B cell (primary cell): ENCODE data around the gene SLC44A4. TPM values are rescaled to one million over a fixed set of nuclear protein-coding genes. Genes with fewer than 3 reads are reported as not detected.

Experiments used
- ATAC-seq: fragments of 200-7000 bp; cut with Tn5 transposase; one replicate; pipeline ENCODE4 v1.10.0; 2021; ENCODE audit warnings: low read depth, mild to moderate bottlenecking, moderate number of reproducible peaks, moderate library complexity
- CTCF ChIA-PET: fragments of 350-600 bp; sonication (Branson Sonifier 250); formaldehyde crosslinking; loops from one replicate; lab custom pipeline; 2021; ENCODE audit warnings: antibody characterized with exemption, inconsistent platforms; lab: Charles Lee
- POLR2A ChIA-PET: fragments of 350-600 bp; sonication (Branson Sonifier 250); formaldehyde crosslinking; loops from one replicate; lab custom pipeline; 2021; ENCODE audit warnings: antibody characterized with exemption; lab: Charles Lee
- DNase-seq: peaks from one replicate; pipeline ENCODE4 v3.0.0; 2013
- H2AFZ ChIP-seq: 2 replicates; pipeline ENCODE4 v1.6.1; 2012; ENCODE audit warnings: mild to moderate bottlenecking, low read depth, low read length; ENCODE audit not compliant: insufficient read depth, poor library complexity, severe bottlenecking
- H3K27ac ChIP-seq, 2 donors: 1 replicate in 1 of 2; 2 replicates in 1 of 2; pipeline ENCODE4 v1.5.1; 2012 to 2013; ENCODE audit warnings: low read length in 2 of 2, mild to moderate bottlenecking in 2 of 2, moderate library complexity in 1 of 2
- H3K27me3 ChIP-seq, 4 experiments: fragments of 200-600 bp in 1 of 4; sonication (generic) in 1 of 4; replicated peaks in 1 of 4; 1 replicate in 2 of 4; 2 replicates in 2 of 4; pipeline versions ENCODE4 v1.6.1 to v1.7.0; 2013 to 2016; ENCODE audit warnings: low read length in 3 of 4, mild to moderate bottlenecking in 2 of 4, mixed read lengths in 1 of 4, moderate library complexity in 1 of 4; ENCODE audit not compliant: insufficient read depth in 4 of 4, control insufficient read depth in 3 of 4; ENCODE audit errors: control extremely low read depth in 1 of 4
- H3K36me3 ChIP-seq, 2 experiments: replicated peaks in 1 of 2; 1 replicate in 1 of 2; 2 replicates in 1 of 2; pipeline versions ENCODE4 v1.6.1 to v1.7.1; 2013; ENCODE audit warnings: low read length in 1 of 2; ENCODE audit not compliant: insufficient read depth in 2 of 2, control insufficient read depth in 1 of 2; ENCODE audit errors: control extremely low read depth in 1 of 2, extremely low read depth in 1 of 2
- H3K4me1 ChIP-seq, 2 donors: fragments of 200-600 bp in 1 of 2; sonication (generic) in 1 of 2; 1 replicate in 1 of 2; 2 replicates in 1 of 2; pipeline versions ENCODE4 v1.5.1 to v1.6.1; 2013 to 2017; ENCODE audit warnings: low read length in 2 of 2; ENCODE audit not compliant: control insufficient read depth in 2 of 2, insufficient read depth in 2 of 2
- H3K4me2 ChIP-seq: replicated peaks from 2 replicates; pipeline ENCODE3; 2012; ENCODE audit warnings: mild to moderate bottlenecking, low read depth, low read length; ENCODE audit not compliant: poor library complexity, severe bottlenecking
- H3K4me3 ChIP-seq, 5 experiments: fragments of 200-600 bp in 1 of 5; sonication (generic) in 1 of 5; 1 replicate in 3 of 5; 2 replicates in 2 of 5; pipeline versions ENCODE4 v1.5.1 to v1.7.0; 2011 to 2016; ENCODE audit warnings: low read length in 4 of 5, mild to moderate bottlenecking in 4 of 5, low read depth in 2 of 5, control low read depth in 1 of 5, moderate library complexity in 1 of 5; ENCODE audit not compliant: insufficient read depth in 1 of 5; ENCODE audit errors: control extremely low read depth in 1 of 5, extremely low read depth in 1 of 5
- H3K79me2 ChIP-seq: fragments of 200-600 bp; sonication (generic); one replicate; pipeline ENCODE4 v1.6.0; 2016; ENCODE audit warnings: low read length; ENCODE audit not compliant: control insufficient read depth, insufficient read depth
- H3K9ac ChIP-seq: fragments of 200-600 bp; sonication (generic); 2 replicates; pipeline ENCODE4 v1.6.1; 2017; ENCODE audit warnings: mild to moderate bottlenecking, low read length, moderate library complexity
- H3K9me3 ChIP-seq, 3 donors: one replicate each; pipeline versions ENCODE4 v1.6.1 to v1.7.1; 2013; ENCODE audit warnings: low read length in 2 of 3; ENCODE audit not compliant: control insufficient read depth in 2 of 3, insufficient read depth in 1 of 3; ENCODE audit errors: control extremely low read depth in 1 of 3
- H4K20me1 ChIP-seq: 2 replicates; pipeline ENCODE4 v1.6.0; 2012; ENCODE audit warnings: mild to moderate bottlenecking, low read length; ENCODE audit not compliant: insufficient read depth, control insufficient read depth, poor library complexity, severe bottlenecking
- H3K27ac Mint-ChIP-seq: one replicate; pipeline ENCODE4 v1.8.0; 2021; ENCODE audit warnings: mixed read lengths
- H3K27me3 Mint-ChIP-seq: one replicate; pipeline ENCODE4 v1.8.0; 2021; ENCODE audit warnings: mixed read lengths
- H3K4me1 Mint-ChIP-seq: one replicate; pipeline ENCODE4 v1.8.0; 2021; ENCODE audit warnings: mixed read lengths
- H3K4me3 Mint-ChIP-seq: one replicate; pipeline ENCODE4 v1.8.0; 2021; ENCODE audit warnings: mixed read lengths
- H3K9me3 Mint-ChIP-seq: one replicate; pipeline ENCODE4 v1.8.0; 2022; ENCODE audit warnings: mixed read lengths; ENCODE audit not compliant: insufficient read depth
- EZH2 ChIP-seq: IDR thresholded peaks from 2 replicates; pipeline ENCODE4 v1.6.1; 2012; ENCODE audit warnings: borderline replicate concordance, low read depth, mild to moderate bottlenecking, moderate library complexity, low read length; ENCODE audit not compliant: insufficient read depth, poor library complexity, severe bottlenecking
- WGBS: methylation state at CpG from one replicate; pipeline ENCODE4 v1.1.5; 2013; ENCODE audit warnings: missing lambda C conversion rate; ENCODE audit not compliant: insufficient coverage; 5-methylcytosine and 5-hydroxymethylcytosine counted together
- intact Hi-C: fragments of 100-400 bp; cut with micrococcal nuclease; formaldehyde crosslinking; loops from one replicate; pipeline ENCODE4 v1.10.0; 2022
- polyA plus RNA-seq: library from polyadenylated mRNA; depleted of rRNA; stranded (reverse); fragments of >200 nt; gene quantifications from 2 replicates; pipeline ENCODE4 v1.2.3, GENCODE V29; 2012
- total RNA-seq, 2 donors: library from RNA; stranded (reverse); fragments of 120-200 nt in 1 of 2; gene quantifications; 1 replicate in 1 of 2; 2 replicates in 1 of 2; pipeline versions ENCODE4 v1.2.3 to v1.2.4, GENCODE V29; 2013 to 2022
- TF ChIP-seq, protein P1 (sequence below): fragments of 200-600 bp; IDR thresholded peaks from one replicate; pipeline ENCODE4 v1.8.0; 2022; ENCODE audit warnings: antibody characterized with exemption, mild to moderate bottlenecking

The SLC44A4 gene
- total and polyA plus RNA-seq, 2 donors (not counting 1 experiment from before 2014, with no cell fraction given): not detected

DNA sequence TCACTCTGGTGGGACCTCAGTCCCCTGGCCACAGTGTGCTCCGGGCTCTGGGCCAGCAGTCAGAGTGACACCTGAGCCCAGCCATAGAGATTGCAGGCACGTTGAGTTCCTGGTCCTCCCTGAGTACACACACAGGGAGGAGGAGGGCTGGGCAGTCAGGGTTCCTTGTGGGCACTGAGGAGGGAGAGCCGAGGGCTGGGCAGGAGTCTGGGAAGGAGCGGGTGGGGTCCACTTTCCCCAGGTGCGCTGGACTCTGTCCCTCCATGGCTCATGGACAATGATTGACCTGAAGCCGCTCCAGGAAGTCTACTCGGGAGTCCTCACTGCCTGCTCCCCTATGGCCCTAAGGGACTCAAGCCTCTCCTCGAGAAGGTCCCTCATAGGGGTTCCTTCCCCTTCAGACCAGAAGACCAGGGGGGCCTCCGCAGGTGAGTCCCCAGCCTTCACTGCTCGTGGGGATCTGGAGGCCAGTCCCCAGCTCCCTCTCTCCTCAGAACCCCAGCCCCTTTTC is 1.1 kb downstream of the SLC44A4 start:
- Histone ChIP-seq H3K4me3 (no peak overlapping the region), H3K4me1 (no peaks in the 10 kb centered on the region), H3K36me3 (peaks cover 0 to 28% of the 10 kb centered on the region in 2 experiments), H2AFZ (no peak overlapping the region), H3K79me2 (no peaks in the 10 kb centered on the region), H3K4me2 (no peak overlapping the region), H3K9me3 (no peaks in the 10 kb centered on the region), H4K20me1 (no peaks in the 10 kb centered on the region), H3K27me3 (no peaks in the 10 kb centered on the region), H3K9ac (no peak overlapping the region), H3K27ac (no peak overlapping the region)
- no peaks in the 10 kb centered on the region for H3K9me3 Mint-ChIP-seq
- TF ChIP-seq, protein P1, sequence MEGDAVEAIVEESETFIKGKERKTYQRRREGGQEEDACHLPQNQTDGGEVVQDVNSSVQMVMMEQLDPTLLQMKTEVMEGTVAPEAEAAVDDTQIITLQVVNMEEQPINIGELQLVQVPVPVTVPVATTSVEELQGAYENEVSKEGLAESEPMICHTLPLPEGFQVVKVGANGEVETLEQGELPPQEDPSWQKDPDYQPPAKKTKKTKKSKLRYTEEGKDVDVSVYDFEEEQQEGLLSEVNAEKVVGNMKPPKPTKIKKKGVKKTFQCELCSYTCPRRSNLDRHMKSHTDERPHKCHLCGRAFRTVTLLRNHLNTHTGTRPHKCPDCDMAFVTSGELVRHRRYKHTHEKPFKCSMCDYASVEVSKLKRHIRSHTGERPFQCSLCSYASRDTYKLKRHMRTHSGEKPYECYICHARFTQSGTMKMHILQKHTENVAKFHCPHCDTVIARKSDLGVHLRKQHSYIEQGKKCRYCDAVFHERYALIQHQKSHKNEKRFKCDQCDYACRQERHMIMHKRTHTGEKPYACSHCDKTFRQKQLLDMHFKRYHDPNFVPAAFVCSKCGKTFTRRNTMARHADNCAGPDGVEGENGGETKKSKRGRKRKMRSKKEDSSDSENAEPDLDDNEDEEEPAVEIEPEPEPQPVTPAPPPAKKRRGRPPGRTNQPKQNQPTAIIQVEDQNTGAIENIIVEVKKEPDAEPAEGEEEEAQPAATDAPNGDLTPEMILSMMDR: no peak
- no peak for TF ChIP-seq EZH2
- ChIA-PET POLR2A (no interaction called here), CTCF (interaction anchor here (0.9 to 1.7 kb wide), 2 partner anchors 14 to 44 kb away, joined by 4 read pairs; no protein-coding TSS in a partner anchor)
- intact Hi-C loops: no loop called here
- no peaks in the 10 kb centered on the region for H3K4me1 Mint-ChIP-seq
- 79% methylated on average over 10 of the region's 10 CpGs for WGBS
- no peaks in the 10 kb centered on the region for H3K27me3 Mint-ChIP-seq
- H3K4me3 Mint-ChIP-seq: no peak overlapping the region
- DNase-seq (no peak), ATAC-seq (no peak)
- no peak overlapping the region for H3K27ac Mint-ChIP-seq

DNA sequence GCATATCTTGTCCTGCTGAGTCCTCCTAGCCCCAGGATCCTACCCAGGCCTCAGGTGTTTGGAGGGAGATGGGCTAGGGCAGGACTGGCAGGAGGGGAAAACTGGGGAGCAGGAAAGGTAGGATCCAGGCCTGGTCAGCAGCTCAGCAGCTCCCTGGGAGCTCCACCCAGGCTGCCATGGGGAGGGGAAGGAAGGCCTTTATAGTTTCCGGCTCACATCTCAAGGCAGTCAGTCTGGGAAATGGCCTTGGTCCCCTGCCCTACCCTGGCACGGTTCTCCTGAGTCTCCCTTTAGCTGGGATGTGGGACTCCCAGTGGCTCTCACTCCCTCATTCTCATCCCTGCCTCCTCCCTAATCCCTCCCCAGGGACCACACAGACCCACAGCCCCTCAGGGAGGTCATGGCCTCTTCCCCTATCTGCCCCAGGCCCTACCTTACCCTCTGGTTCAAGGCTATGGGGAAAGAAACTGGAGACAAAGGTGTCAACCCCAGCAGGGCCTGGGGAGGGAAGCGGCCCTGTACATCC is 1.6 kb downstream of the SLC44A4 start:
- Mint-ChIP-seq H3K4me1 (no peaks in the 10 kb centered on the region), H3K27me3 (no peaks in the 10 kb centered on the region), H3K9me3 (no peaks in the 10 kb centered on the region), H3K4me3 (no peak overlapping the region), H3K27ac (no peak overlapping the region)
- no peak for DNase-seq
- Histone ChIP-seq H3K79me2 (no peaks in the 10 kb centered on the region), H3K4me2 (no peak overlapping the region), H3K36me3 (peaks cover 0 to 23% of the 10 kb centered on the region in 2 experiments), H3K4me3 (no peak overlapping the region), H3K9me3 (no peaks in the 10 kb centered on the region), H3K9ac (no peak overlapping the region), H3K27me3 (no peaks in the 10 kb centered on the region), H2AFZ (no peak overlapping the region), H3K4me1 (no peaks in the 10 kb centered on the region), H4K20me1 (no peaks in the 10 kb centered on the region), H3K27ac (no peak overlapping the region)
- TF ChIP-seq, protein P1: no peak
- TF ChIP-seq EZH2: no peak
- POLR2A ChIA-PET: no interaction called here
- intact Hi-C loops: no loop called here
- CTCF ChIA-PET: interaction anchor here (0.9 to 1.7 kb wide), 2 partner anchors 13 to 43 kb away, joined by 4 read pairs; no protein-coding TSS in a partner anchor
- WGBS: 85% methylated on average over 3 of the region's 3 CpGs
- ATAC-seq: no peak
